ENCODE measurements around the gene PCARE. TPM values are rescaled to one million over a fixed set of nuclear protein-coding genes. Genes with fewer than 3 reads are reported as not detected.
"Not testable (repeated sequence)": the region's sequence is repeated elsewhere in the genome, so short reads cannot be mapped to it uniquely, and the experiment has no call there.

PCARE gene
- total and polyA plus RNA-seq, 3 donors from 2014 or later: 0.06 to 1.0 (median 0.76) TPM

GRCh38 chr2:29104688-29105087 lies 30.4 kb upstream of the PCARE start:
- Histone ChIP-seq H3K27me3 (no peaks in the 10 kb centered on the region), H3K4me3 (no peak overlapping the region), H3K36me3 (ENCODE audit: low read depth, missing control alignments) (no peaks in the 10 kb centered on the region), H3K4me1 (no peaks in the 10 kb centered on the region), H3K9me3 (no peaks in the 10 kb centered on the region), H3K27ac (no peak overlapping the region)
- DNase-seq: no peak
- TF ChIP-seq POLR2A (IDR thresholded peaks at IDR 0.05): no peak
- no peak for TF ChIP-seq CTCF (IDR thresholded peaks at IDR 0.05)
- intact Hi-C loops (cut with DNase I; ENCODE audit: low total_unique reads): no loop called here
- 78 to 81% methylated on average over 5 of the region's 5 CpGs for WGBS, 2 donors

GRCh38 chr2:29100564-29100963 lies 26.2 kb upstream of the PCARE start:
- DNase-seq: no peak
- 100% methylated on average over 1 of the region's 1 CpG for WGBS, 2 donors
- no peak overlapping the region for H3K4me3 ChIP-seq
- no peaks in the 10 kb centered on the region for H3K4me1 ChIP-seq
- intact Hi-C loops (cut with DNase I; ENCODE audit: low total_unique reads): no loop called here
- no peak for TF ChIP-seq POLR2A (IDR thresholded peaks at IDR 0.05)
- no peak for TF ChIP-seq CTCF (IDR thresholded peaks at IDR 0.05)
- H3K27me3 ChIP-seq: no peaks in the 10 kb centered on the region
- H3K36me3 ChIP-seq (ENCODE audit: low read depth, missing control alignments): no peaks in the 10 kb centered on the region
- H3K27ac ChIP-seq: no peak overlapping the region
- H3K9me3 ChIP-seq: no peaks in the 10 kb centered on the region

- no peak overlapping the region for H3K27ac ChIP-seq
- WGBS, 2 donors: 83 to 85% methylated on average over 6 of the region's 6 CpGs
- DNase-seq: no peak
These were observed 23.2 kb upstream of the PCARE start for GRCh38 chr2:29097569-29097968.

GRCh38 chr2:29096969-29097368 lies 22.6 kb upstream of the PCARE start:
- TF ChIP-seq CTCF (IDR thresholded peaks at IDR 0.05) (no peak), POLR2A (IDR thresholded peaks at IDR 0.05) (no peak)
- 87 to 92% methylated on average over 8 of the region's 8 CpGs for WGBS, 2 donors
- H3K4me1 ChIP-seq: no peaks in the 10 kb centered on the region

More at GRCh38 chr2:29097569-29097968, 23.2 kb upstream of the PCARE start:
- no peaks in the 10 kb centered on the region for H3K27me3 ChIP-seq
- H3K36me3 ChIP-seq (ENCODE audit: low read depth, missing control alignments): no peaks in the 10 kb centered on the region
- TF ChIP-seq CTCF (IDR thresholded peaks at IDR 0.05) (no peak), POLR2A (IDR thresholded peaks at IDR 0.05) (no peak)
- no peak overlapping the region for H3K4me3 ChIP-seq
- intact Hi-C loops (cut with DNase I; ENCODE audit: low total_unique reads): no loop called here
- H3K4me1 ChIP-seq: no peaks in the 10 kb centered on the region
- H3K9me3 ChIP-seq: no peaks in the 10 kb centered on the region

GRCh38 chr2:29090311-29090710 lies 16.0 kb upstream of the PCARE start:
- H3K36me3 ChIP-seq (ENCODE audit: low read depth, missing control alignments): not testable (repeated sequence)

More at GRCh38 chr2:29096969-29097368, 22.6 kb upstream of the PCARE start:
- Histone ChIP-seq H3K27me3 (no peaks in the 10 kb centered on the region), H3K9me3 (no peaks in the 10 kb centered on the region), H3K36me3 (ENCODE audit: low read depth, missing control alignments) (no peaks in the 10 kb centered on the region), H3K4me3 (no peak overlapping the region), H3K27ac (no peak overlapping the region)
- intact Hi-C loops (cut with DNase I; ENCODE audit: low total_unique reads): no loop called here
- no peak for DNase-seq

More at GRCh38 chr2:29090311-29090710, 16.0 kb upstream of the PCARE start:
- H3K27ac ChIP-seq; H3K27me3 ChIP-seq; DNase-seq; H3K4me3 ChIP-seq; H3K9me3 ChIP-seq; intact Hi-C loops (cut with DNase I; ENCODE audit: low total_unique reads); H3K4me1 ChIP-seq: not testable (repeated sequence)
- WGBS, 2 donors: 86 to 98% methylated on average over 7 of the region's 7 CpGs
